ENCODE data around the gene PPP2R3A. TPM values are rescaled to one million over a fixed set of nuclear protein-coding genes. Genes with fewer than 3 reads are reported as not detected.

The PPP2R3A gene
- total and polyA plus RNA-seq, 2 of the 13 experiments (the other 11 are each of a cell fraction or from before 2014, with no cell fraction given) = 0.07 to 0.12 TPM

DNA sequence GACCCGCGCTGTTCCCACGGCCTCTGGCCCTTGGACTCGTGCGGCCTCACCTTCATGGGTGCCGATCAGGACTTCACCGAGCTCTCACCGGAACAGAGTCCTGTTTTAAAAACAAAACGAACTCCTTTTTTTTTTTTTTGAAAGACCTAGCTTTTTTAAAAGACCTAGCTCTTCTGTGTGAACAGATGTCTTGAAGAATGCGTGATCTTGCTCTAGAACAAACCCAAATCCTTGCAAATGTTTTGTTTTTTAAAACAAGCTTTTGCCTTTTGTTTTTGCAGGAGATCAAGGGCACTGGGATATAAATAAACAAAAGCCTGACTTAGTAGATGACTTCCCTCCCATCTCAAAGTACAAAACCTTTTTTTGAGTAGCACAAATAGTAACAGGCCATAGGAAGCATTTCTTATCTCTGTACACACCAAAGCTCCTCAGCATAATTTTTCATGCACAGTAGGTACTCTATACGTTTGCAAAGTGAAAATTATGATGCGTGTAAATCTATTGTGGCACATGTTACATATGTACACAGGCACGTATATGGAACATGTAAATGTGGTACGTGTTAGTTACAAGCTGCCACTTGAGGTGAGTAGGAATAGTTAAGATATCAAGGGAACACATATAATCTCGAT is 231.7 kb downstream of the PPP2R3A start (continued):
- TF ChIP-seq, protein P1, sequence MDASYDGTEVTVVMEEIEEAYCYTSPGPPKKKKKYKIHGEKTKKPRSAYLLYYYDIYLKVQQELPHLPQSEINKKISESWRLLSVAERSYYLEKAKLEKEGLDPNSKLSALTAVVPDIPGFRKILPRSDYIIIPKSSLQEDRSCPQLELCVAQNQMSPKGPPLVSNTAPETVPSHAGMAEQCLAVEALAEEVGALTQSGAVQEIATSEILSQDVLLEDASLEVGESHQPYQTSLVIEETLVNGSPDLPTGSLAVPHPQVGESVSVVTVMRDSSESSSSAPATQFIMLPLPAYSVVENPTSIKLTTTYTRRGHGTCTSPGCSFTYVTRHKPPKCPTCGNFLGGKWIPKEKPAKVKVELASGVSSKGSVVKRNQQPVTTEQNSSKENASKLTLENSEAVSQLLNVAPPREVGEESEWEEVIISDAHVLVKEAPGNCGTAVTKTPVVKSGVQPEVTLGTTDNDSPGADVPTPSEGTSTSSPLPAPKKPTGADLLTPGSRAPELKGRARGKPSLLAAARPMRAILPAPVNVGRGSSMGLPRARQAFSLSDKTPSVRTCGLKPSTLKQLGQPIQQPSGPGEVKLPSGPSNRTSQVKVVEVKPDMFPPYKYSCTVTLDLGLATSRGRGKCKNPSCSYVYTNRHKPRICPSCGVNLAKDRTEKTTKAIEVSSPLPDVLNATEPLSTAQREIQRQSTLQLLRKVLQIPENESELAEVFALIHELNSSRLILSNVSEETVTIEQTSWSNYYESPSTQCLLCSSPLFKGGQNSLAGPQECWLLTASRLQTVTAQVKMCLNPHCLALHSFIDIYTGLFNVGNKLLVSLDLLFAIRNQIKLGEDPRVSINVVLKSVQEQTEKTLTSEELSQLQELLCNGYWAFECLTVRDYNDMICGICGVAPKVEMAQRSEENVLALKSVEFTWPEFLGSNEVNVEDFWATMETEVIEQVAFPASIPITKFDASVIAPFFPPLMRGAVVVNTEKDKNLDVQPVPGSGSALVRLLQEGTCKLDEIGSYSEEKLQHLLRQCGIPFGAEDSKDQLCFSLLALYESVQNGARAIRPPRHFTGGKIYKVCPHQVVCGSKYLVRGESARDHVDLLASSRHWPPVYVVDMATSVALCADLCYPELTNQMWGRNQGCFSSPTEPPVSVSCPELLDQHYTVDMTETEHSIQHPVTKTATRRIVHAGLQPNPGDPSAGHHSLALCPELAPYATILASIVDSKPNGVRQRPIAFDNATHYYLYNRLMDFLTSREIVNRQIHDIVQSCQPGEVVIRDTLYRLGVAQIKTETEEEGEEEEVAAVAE (CRISPR knock-in tag; IDR thresholded peaks at IDR 0.05; ENCODE audit: borderline replicate concordance) = no peak
- TF ChIP-seq NCOR1 (IDR thresholded peaks at IDR 0.05; ENCODE audit: borderline replicate concordance, low read length) (peak; percentile 77; the same call in 1 of the 2 replicates), NR2F1 (CRISPR knock-in tag; IDR thresholded peaks at IDR 0.05) (0 out of 4 replicates have a peak, but pooled peaks of 1 of the 2 experiments have one; percentile 8), ZNF564 (CRISPR knock-in tag; IDR thresholded peaks at IDR 0.05) (no peak), ZNF441 (CRISPR knock-in tag; IDR thresholded peaks at IDR 0.05; ENCODE audit: borderline replicate concordance) (0 out of 2 replicates have a peak, but pooled peaks have one; percentile 0), SOX6 (IDR thresholded peaks at IDR 0.05) (no peak), SOX6 (CRISPR knock-in tag; IDR thresholded peaks at IDR 0.05) (peak; percentile 8; the same call in 1 of the 2 replicates), ZNF33A (CRISPR knock-in tag; IDR thresholded peaks at IDR 0.05; ENCODE audit: borderline replicate concordance) (peak; percentile 43; the same call in 1 of the 2 replicates), ZNF317 (CRISPR knock-in tag; IDR thresholded peaks at IDR 0.05) (no peak), ATF7-NPFF (CRISPR knock-in tag; IDR thresholded peaks at IDR 0.05; ENCODE audit: low read depth) (no peak), HNF4A (CRISPR knock-in tag; IDR thresholded peaks at IDR 0.05) (peak; percentile 81; the same call in 1 of the 2 replicates), ZNF234 (CRISPR knock-in tag; conservative IDR thresholded peaks at IDR 0.05) (peak; percentile 23; the same call in 1 of the 2 replicates), KDM4B (CRISPR knock-in tag; IDR thresholded peaks at IDR 0.05) (no peak), BHLHE40 (IDR thresholded peaks at IDR 0.05; ENCODE audit: low read length) (peak; percentile 72), RXRB (CRISPR knock-in tag; IDR thresholded peaks at IDR 0.05; ENCODE audit: borderline replicate concordance) (0 out of 2 replicates have a peak, but pooled peaks have one; percentile 36), ZMYM4 (CRISPR knock-in tag; IDR thresholded peaks at IDR 0.05) (0 out of 2 replicates have a peak, but pooled peaks have one; percentile 1)
- TF ChIP-seq, protein P2, sequence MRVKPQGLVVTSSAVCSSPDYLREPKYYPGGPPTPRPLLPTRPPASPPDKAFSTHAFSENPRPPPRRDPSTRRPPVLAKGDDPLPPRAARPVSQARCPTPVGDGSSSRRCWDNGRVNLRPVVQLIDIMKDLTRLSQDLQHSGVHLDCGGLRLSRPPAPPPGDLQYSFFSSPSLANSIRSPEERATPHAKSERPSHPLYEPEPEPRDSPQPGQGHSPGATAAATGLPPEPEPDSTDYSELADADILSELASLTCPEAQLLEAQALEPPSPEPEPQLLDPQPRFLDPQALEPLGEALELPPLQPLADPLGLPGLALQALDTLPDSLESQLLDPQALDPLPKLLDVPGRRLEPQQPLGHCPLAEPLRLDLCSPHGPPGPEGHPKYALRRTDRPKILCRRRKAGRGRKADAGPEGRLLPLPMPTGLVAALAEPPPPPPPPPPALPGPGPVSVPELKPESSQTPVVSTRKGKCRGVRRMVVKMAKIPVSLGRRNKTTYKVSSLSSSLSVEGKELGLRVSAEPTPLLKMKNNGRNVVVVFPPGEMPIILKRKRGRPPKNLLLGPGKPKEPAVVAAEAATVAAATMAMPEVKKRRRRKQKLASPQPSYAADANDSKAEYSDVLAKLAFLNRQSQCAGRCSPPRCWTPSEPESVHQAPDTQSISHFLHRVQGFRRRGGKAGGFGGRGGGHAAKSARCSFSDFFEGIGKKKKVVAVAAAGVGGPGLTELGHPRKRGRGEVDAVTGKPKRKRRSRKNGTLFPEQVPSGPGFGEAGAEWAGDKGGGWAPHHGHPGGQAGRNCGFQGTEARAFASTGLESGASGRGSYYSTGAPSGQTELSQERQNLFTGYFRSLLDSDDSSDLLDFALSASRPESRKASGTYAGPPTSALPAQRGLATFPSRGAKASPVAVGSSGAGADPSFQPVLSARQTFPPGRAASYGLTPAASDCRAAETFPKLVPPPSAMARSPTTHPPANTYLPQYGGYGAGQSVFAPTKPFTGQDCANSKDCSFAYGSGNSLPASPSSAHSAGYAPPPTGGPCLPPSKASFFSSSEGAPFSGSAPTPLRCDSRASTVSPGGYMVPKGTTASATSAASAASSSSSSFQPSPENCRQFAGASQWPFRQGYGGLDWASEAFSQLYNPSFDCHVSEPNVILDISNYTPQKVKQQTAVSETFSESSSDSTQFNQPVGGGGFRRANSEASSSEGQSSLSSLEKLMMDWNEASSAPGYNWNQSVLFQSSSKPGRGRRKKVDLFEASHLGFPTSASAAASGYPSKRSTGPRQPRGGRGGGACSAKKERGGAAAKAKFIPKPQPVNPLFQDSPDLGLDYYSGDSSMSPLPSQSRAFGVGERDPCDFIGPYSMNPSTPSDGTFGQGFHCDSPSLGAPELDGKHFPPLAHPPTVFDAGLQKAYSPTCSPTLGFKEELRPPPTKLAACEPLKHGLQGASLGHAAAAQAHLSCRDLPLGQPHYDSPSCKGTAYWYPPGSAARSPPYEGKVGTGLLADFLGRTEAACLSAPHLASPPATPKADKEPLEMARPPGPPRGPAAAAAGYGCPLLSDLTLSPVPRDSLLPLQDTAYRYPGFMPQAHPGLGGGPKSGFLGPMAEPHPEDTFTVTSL (CRISPR knock-in tag; IDR thresholded peaks at IDR 0.05; ENCODE audit: borderline replicate concordance) = 0 out of 2 replicates have a peak, but pooled peaks have one; percentile 31
- TF ChIP-seq, protein P3, sequence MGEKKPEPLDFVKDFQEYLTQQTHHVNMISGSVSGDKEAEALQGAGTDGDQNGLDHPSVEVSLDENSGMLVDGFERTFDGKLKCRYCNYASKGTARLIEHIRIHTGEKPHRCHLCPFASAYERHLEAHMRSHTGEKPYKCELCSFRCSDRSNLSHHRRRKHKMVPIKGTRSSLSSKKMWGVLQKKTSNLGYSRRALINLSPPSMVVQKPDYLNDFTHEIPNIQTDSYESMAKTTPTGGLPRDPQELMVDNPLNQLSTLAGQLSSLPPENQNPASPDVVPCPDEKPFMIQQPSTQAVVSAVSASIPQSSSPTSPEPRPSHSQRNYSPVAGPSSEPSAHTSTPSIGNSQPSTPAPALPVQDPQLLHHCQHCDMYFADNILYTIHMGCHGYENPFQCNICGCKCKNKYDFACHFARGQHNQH (CRISPR knock-in tag; IDR thresholded peaks at IDR 0.05) = no peak

All from HepG2 (cell line).